ENCODE data around the gene GRM8.

GRCh38 chr7:127091620-127092019 is 161.1 kb downstream of the GRM8 start:
- TF ChIP-seq, protein P1, sequence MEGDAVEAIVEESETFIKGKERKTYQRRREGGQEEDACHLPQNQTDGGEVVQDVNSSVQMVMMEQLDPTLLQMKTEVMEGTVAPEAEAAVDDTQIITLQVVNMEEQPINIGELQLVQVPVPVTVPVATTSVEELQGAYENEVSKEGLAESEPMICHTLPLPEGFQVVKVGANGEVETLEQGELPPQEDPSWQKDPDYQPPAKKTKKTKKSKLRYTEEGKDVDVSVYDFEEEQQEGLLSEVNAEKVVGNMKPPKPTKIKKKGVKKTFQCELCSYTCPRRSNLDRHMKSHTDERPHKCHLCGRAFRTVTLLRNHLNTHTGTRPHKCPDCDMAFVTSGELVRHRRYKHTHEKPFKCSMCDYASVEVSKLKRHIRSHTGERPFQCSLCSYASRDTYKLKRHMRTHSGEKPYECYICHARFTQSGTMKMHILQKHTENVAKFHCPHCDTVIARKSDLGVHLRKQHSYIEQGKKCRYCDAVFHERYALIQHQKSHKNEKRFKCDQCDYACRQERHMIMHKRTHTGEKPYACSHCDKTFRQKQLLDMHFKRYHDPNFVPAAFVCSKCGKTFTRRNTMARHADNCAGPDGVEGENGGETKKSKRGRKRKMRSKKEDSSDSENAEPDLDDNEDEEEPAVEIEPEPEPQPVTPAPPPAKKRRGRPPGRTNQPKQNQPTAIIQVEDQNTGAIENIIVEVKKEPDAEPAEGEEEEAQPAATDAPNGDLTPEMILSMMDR (IDR thresholded peaks at IDR 0.05; ENCODE audit: borderline replicate concordance, extremely low read depth, low read length, poor library complexity, severe bottlenecking), result no peak
- no peak for TF ChIP-seq EZH2 (IDR thresholded peaks at IDR 0.05; ENCODE audit: borderline replicate concordance, low read depth, low read length, severe bottlenecking)

Measured in DND-41 (cell line).